Activated CD4-positive, alpha-beta memory T cell treated with anti-CD3 and anti-CD28 coated beads, Interleukin-2, amount 10 ng/mL, durations not matched to agents 7 days and 5 days (primary cell): ENCODE data around the gene CHD9. TPM values are rescaled to one million over a fixed set of nuclear protein-coding genes. Genes with fewer than 3 reads are reported as not detected.

Experiments
- CTCF ChIA-PET: fragments of 350-600 bp; sonication (Branson Sonifier 250); formaldehyde crosslinking; loops from one replicate; lab custom pipeline; 2021; ENCODE audit warnings: antibody characterized with exemption, inconsistent platforms; lab: Charles Lee
- POLR2A ChIA-PET: fragments of 350-600 bp; sonication (Branson Sonifier 250); formaldehyde crosslinking; loops from one replicate; lab custom pipeline; 2021; ENCODE audit warnings: antibody characterized with exemption; lab: Charles Lee
- DNase-seq: peaks from one replicate; pipeline ENCODE4 v3.0.0-alpha.2; 2020
- H3K27ac Mint-ChIP-seq: one replicate; pipeline ENCODE4 v1.8.0; 2021; ENCODE audit warnings: mild to moderate bottlenecking, mixed read lengths
- H3K27me3 Mint-ChIP-seq: one replicate; pipeline ENCODE4 v1.8.0; 2021; ENCODE audit warnings: mixed read lengths
- H3K36me3 Mint-ChIP-seq: one replicate; pipeline ENCODE4 v1.8.0; 2021; ENCODE audit warnings: low read depth, mixed read lengths
- H3K4me1 Mint-ChIP-seq: one replicate; pipeline ENCODE4 v1.8.0; 2021; ENCODE audit warnings: mixed read lengths
- H3K4me3 Mint-ChIP-seq: one replicate; pipeline ENCODE4 v1.8.0; 2021; ENCODE audit warnings: mild to moderate bottlenecking, mixed read lengths
- H3K9me3 Mint-ChIP-seq: one replicate; pipeline ENCODE4 v1.8.0; 2021; ENCODE audit warnings: mixed read lengths
- total RNA-seq, 2 experiments: library from RNA; stranded (reverse); gene quantifications; one replicate each; pipeline ENCODE4 v1.2.3, GENCODE V29; 2021

The CHD9 gene
- total RNA-seq, 2 experiments from 2014 or later: 21.6 to 23.8 TPM

DNA sequence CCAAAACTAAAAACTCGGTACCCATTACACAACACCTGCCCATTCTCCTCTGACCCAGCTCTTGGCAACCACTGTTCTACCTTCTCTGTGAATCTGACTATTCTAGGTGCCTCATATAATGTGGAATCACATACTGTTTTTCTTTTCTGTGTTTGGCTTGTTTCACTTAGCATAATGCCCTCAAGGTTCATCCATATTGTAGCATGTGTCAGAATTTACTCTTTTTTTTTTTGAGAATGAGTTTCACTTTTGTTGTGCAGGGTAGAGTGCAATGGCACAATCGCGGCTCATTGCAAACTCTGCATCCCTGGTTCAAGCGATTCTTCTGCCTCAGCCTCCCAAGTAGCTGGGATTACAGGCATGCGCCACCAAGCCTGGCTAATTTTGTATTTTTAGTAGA lies 320.0 kb downstream of the CHD9 start:
- ChIA-PET CTCF (interaction anchor here (0.6 kb wide), 1 partner anchor 283 kb away, joined by 3 read pairs; no protein-coding TSS in a partner anchor), POLR2A (no interaction called here)
- Mint-ChIP-seq H3K36me3 (no peaks in the 10 kb centered on the region), H3K27ac (no peak overlapping the region), H3K27me3 (peaks cover 7% of the 10 kb centered on the region), H3K9me3 (no peaks in the 10 kb centered on the region), H3K4me1 (peaks cover 18% of the 10 kb centered on the region), H3K4me3 (no peak overlapping the region)
- no peak for DNase-seq

DNA sequence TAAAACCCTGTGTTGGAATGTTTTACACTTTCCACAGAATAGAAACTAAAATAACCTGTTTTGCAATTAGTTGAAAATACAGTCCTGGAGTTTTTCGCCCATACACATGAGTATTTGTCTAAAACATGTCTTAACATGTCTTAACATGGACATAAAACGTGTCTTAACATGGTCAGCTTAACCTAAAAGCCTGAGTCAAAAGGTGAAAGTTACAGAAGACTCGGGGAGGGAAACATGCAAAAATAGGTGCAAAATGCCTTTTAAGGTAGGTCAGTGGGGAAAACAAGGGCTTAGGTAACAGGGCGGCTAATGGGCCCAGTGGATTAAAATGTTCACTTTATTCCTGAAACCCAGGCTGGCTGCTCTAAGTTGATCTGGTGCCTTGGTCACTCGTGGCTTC lies 323.3 kb downstream of the CHD9 start:
- DNase-seq: no peak
- peaks cover 2% of the 10 kb centered on the region for H3K9me3 Mint-ChIP-seq
- H3K27ac Mint-ChIP-seq: no peak overlapping the region
- peaks cover 4% of the 10 kb centered on the region for H3K27me3 Mint-ChIP-seq
- H3K36me3 Mint-ChIP-seq: no peaks in the 10 kb centered on the region
- no peak overlapping the region for H3K4me3 Mint-ChIP-seq
- CTCF ChIA-PET: no interaction called here
- POLR2A ChIA-PET: no interaction called here
- H3K4me1 Mint-ChIP-seq: peaks cover 16% of the 10 kb centered on the region

Other genes with a start within 250 kb of the CHD9 start
- under 1 TPM; 0.28 to 0.33 TPM for gene CHD9NB, start 2.1 kb upstream of the CHD9 start, total RNA-seq